ENCODE data around the gene RTKN2.

GRCh38 chr10:62244785-62245467 lies 23.7 kb downstream of the RTKN2 start:
- TF ChIP-seq POLR2A (IDR thresholded peaks at IDR 0.05) = no peak
- TF ChIP-seq CTCF (IDR thresholded peaks at IDR 0.05) = peak; percentile 65 to 91 (median 86)
- TF ChIP-seq POLR2AphosphoS5 (IDR thresholded peaks at IDR 0.05) = peak; percentile 82
